SK-N-SH (cell line): ENCODE results near the gene JOSD2. TPM values are rescaled to one million over a fixed set of nuclear protein-coding genes. Genes with fewer than 3 reads are reported as not detected.
"Not testable (repeated sequence)": the region's sequence is repeated elsewhere in the genome, so short reads cannot be mapped to it uniquely, and the experiment has no call there.

Experiments
- CTCF ChIA-PET: fragments of 300-600, 350-600 bp; formaldehyde crosslinking; extraction: SDS; loops from one replicate; lab custom pipeline; 2021; lab: Yijun Ruan, JAX
- POLR2A ChIA-PET: fragments of 350-600 bp; sonication (Branson Sonifier 250); formaldehyde crosslinking; extraction: SDS; loops from one replicate; lab custom pipeline; 2020; ENCODE audit warnings: antibody characterized with exemption, inconsistent platforms; lab: Yijun Ruan, JAX
- DNase-seq: peaks from one replicate; pipeline ENCODE4 v3.0.0; 2012
- H2AFZ ChIP-seq: fragments of 200-600 bp; sonication (generic); 2 replicates; pipeline ENCODE4 v1.8.1; 2016; ENCODE audit warnings: antibody characterized with exemption, mild to moderate bottlenecking, low read depth
- H3F3A ChIP-seq: fragments of 200-600 bp; sonication (generic); replicated peaks from 2 replicates; pipeline ENCODE3; 2016; ENCODE audit warnings: antibody characterized with exemption, mild to moderate bottlenecking; ENCODE audit not compliant: insufficient read depth
- H3K27ac ChIP-seq, 2 experiments: fragments of 200-500 bp in 1 of 2; fragments of 200-600 bp in 1 of 2; sonication (Bioruptor generic) in 1 of 2; sonication (generic), shearing (Covaris generic) in 1 of 2; 2 replicates each; pipeline versions ENCODE4 v1.5.1 to v1.6.1; 2014 to 2016; ENCODE audit warnings: low read depth in 2 of 2, inconsistent platforms in 1 of 2, low read length in 1 of 2, mild to moderate bottlenecking in 1 of 2, mixed read lengths in 1 of 2
- H3K27me3 ChIP-seq: fragments of 200-600 bp; sonication (generic), shearing (Covaris generic); 2 replicates; pipeline ENCODE4 v1.6.1; 2016; ENCODE audit warnings: mixed run types; ENCODE audit not compliant: insufficient read depth
- H3K36me3 ChIP-seq, 2 experiments: fragments of 200-500 bp in 1 of 2; fragments of 200-600 bp in 1 of 2; sonication (Bioruptor generic) in 1 of 2; sonication (generic) in 1 of 2; replicated peaks in 1 of 2; 2 replicates each; pipeline versions ENCODE3 to v1.5.1; 2014 to 2016; ENCODE audit warnings: low read length in 1 of 2, mild to moderate bottlenecking in 1 of 2; ENCODE audit not compliant: insufficient read depth in 2 of 2, control insufficient read depth in 1 of 2
- H3K4me1 ChIP-seq, 2 experiments: fragments of 200-500 bp in 1 of 2; fragments of 200-600 bp in 1 of 2; sonication (Bioruptor generic) in 1 of 2; sonication (generic), shearing (Covaris generic) in 1 of 2; 2 replicates each; pipeline versions ENCODE4 v1.5.1 to v1.6.1; 2014 to 2016; ENCODE audit warnings: low read depth in 1 of 2, low read length in 1 of 2, mixed run types in 1 of 2; ENCODE audit not compliant: insufficient read depth in 2 of 2, control insufficient read depth in 1 of 2
- H3K4me2 ChIP-seq: fragments of 200-600 bp; sonication (generic), shearing (Covaris generic); 2 replicates; pipeline ENCODE4 v1.6.1; 2017; ENCODE audit warnings: mixed run types
- H3K4me3 ChIP-seq, 2 experiments: fragments of 200-500 bp in 1 of 2; fragments of 200-600 bp in 1 of 2; sonication (Bioruptor generic) in 1 of 2; sonication (generic), shearing (Covaris generic) in 1 of 2; 2 replicates each; pipeline versions ENCODE4 v1.5.1 to v1.8.1; 2014 to 2016; ENCODE audit warnings: low read depth in 2 of 2, inconsistent platforms in 1 of 2, low read length in 1 of 2, mild to moderate bottlenecking in 1 of 2, mixed read lengths in 1 of 2, moderate library complexity in 1 of 2
- H3K79me2 ChIP-seq: fragments of 200-600 bp; sonication (generic); 2 replicates; pipeline ENCODE4 v1.8.1; 2017; ENCODE audit warnings: mild to moderate bottlenecking; ENCODE audit not compliant: insufficient read depth
- H3K9ac ChIP-seq: fragments of 200-600 bp; sonication (generic); 2 replicates; pipeline ENCODE4 v1.6.1; 2017; ENCODE audit warnings: mixed run types
- H3K9me2 ChIP-seq: fragments of 200-600 bp; sonication (generic); 2 replicates; pipeline ENCODE4 v1.6.1; 2017; ENCODE audit warnings: mixed run types
- H3K9me3 ChIP-seq: fragments of 200-600 bp; sonication (generic); 2 replicates; pipeline ENCODE4 v1.6.1; 2017; ENCODE audit warnings: mixed run types, mild to moderate bottlenecking, moderate library complexity
- H4K20me1 ChIP-seq: fragments of 200-600 bp; sonication (generic); 2 replicates; pipeline ENCODE4 v1.6.1; 2017; ENCODE audit warnings: mild to moderate bottlenecking, mixed run types; ENCODE audit not compliant: insufficient read depth
- CHD2 ChIP-seq: fragments of 150-350 bp; IDR thresholded peaks from 2 replicates; pipeline ENCODE4 v1.6.1; 2018; ENCODE audit warnings: low read length; ENCODE audit not compliant: partially characterized antibody
- EZH2phosphoT487 ChIP-seq: fragments of 200-600 bp; sonication (generic); IDR thresholded peaks from 2 replicates; pipeline ENCODE4 v1.6.1; 2017; ENCODE audit warnings: low read depth, mixed run types, mild to moderate bottlenecking, antibody characterized with exemption, moderate library complexity, borderline replicate concordance
- FOSL2 ChIP-seq: IDR thresholded peaks from 2 replicates; pipeline ENCODE4 v1.4.0; 2012; ENCODE audit warnings: low read depth, mild to moderate bottlenecking, moderate library complexity, borderline replicate concordance
- FOXJ3 ChIP-seq: sonication (generic); formaldehyde crosslinking; IDR thresholded peaks from 2 replicates; pipeline ENCODE4 v1.5.1; 2020; ENCODE audit warnings: mild to moderate bottlenecking, missing genetic modification reagents
- FOXM1 ChIP-seq: IDR thresholded peaks from 2 replicates; pipeline ENCODE4 v1.4.0; 2012; ENCODE audit warnings: low read depth, mild to moderate bottlenecking
- GABPA ChIP-seq: IDR thresholded peaks from 2 replicates; pipeline ENCODE4 v1.4.0; 2012; ENCODE audit warnings: low read depth, mild to moderate bottlenecking
- GATA2 ChIP-seq: sonication (generic); formaldehyde crosslinking; IDR thresholded peaks from 2 replicates; pipeline ENCODE4 v1.5.0; 2020; ENCODE audit warnings: mild to moderate bottlenecking, missing genetic modification reagents
- MEF2A ChIP-seq: IDR thresholded peaks from 2 replicates; pipeline ENCODE4 v1.4.0; 2012; ENCODE audit warnings: low read depth, borderline replicate concordance
- MXI1 ChIP-seq: IDR thresholded peaks from 2 replicates; pipeline ENCODE4 v1.6.1; 2012; ENCODE audit warnings: mild to moderate bottlenecking, low read depth, low read length, improper control_type of control experiment
- NFIC ChIP-seq: IDR thresholded peaks from 2 replicates; pipeline ENCODE4 v1.4.0; 2012; ENCODE audit warnings: borderline replicate concordance
- POLR2AphosphoS5 ChIP-seq: IDR thresholded peaks from 2 replicates; pipeline ENCODE4 v1.6.1; 2012; ENCODE audit warnings: low read depth, low read length
- RFX5 ChIP-seq: IDR thresholded peaks from 2 replicates; pipeline ENCODE4 v1.6.1; 2012; ENCODE audit warnings: mild to moderate bottlenecking, improper control_type of control experiment, low read length
- SMC3 ChIP-seq: IDR thresholded peaks from 2 replicates; pipeline ENCODE4 v1.6.1; 2012; ENCODE audit warnings: low read depth, low read length, improper control_type of control experiment
- TCF12 ChIP-seq: IDR thresholded peaks from 2 replicates; pipeline ENCODE4 v1.4.0; 2012
- YY1 ChIP-seq: IDR thresholded peaks from 2 replicates; pipeline ENCODE4 v1.4.0; 2012; ENCODE audit warnings: low read depth, mild to moderate bottlenecking
- WGBS: methylation state at CpG from one replicate; pipeline ENCODE4 v1.1.6; 2017; ENCODE audit warnings: low lambda C conversion rate; 5-methylcytosine and 5-hydroxymethylcytosine counted together
- polyA plus RNA-seq, 3 experiments: library from polyadenylated mRNA; depleted of rRNA; stranded (reverse); fragments of >200 nt; gene quantifications; 2 replicates each; pipeline ENCODE4 v1.2.3, GENCODE V29; 2012
- TF ChIP-seq, protein P1 (sequence below): IDR thresholded peaks from 2 replicates; pipeline ENCODE4 v1.4.0; 2012; ENCODE audit warnings: low read depth, borderline replicate concordance
- TF ChIP-seq, protein P2 (sequence below): IDR thresholded peaks from 2 replicates; pipeline ENCODE4 v1.4.0; 2012; ENCODE audit warnings: low read depth
- TF ChIP-seq, protein P3 (sequence below): fragments of 150-350 bp; IDR thresholded peaks from 2 replicates; pipeline ENCODE4 v1.6.1; 2016; ENCODE audit warnings: mild to moderate bottlenecking, low read depth, low read length
- TF ChIP-seq, protein P4 (sequence below): IDR thresholded peaks from 2 replicates; pipeline ENCODE4 v1.6.1; 2012; ENCODE audit warnings: mild to moderate bottlenecking, low read depth, low read length, moderate library complexity
- TF ChIP-seq, protein P5 (sequence below): IDR thresholded peaks from 2 replicates; pipeline ENCODE4 v1.4.0; 2012; ENCODE audit warnings: low read depth, borderline replicate concordance

JOSD2 gene
- polyA plus RNA-seq, 1 of the 3 experiments (the other 2 are of a cell fraction): 81.2 TPM

DNA sequence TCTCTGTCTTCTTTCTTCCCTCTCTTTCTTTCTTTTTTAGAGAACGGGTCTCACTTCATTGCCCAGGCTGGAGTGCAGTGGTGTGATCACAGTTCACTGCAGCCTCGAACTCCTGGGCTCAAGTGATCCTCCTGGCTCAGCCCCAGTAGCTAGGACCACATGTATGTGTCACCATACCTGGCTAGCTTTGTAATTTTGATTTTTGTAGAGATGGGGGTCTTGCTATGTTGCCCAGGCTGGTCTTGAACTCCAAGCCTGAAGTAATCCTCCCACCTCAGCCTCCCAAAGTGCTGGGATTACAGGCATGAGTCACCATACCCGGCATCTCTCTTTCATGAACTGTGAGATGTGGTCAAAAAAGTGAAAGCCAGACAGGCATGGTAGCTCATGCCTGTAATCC, 37.7 kb downstream of the JOSD2 start:
- H3K9me3 ChIP-seq, POLR2A ChIA-PET, H4K20me1 ChIP-seq, H3K9me2 ChIP-seq, H2AFZ ChIP-seq, H3K36me3 ChIP-seq, H3K27ac ChIP-seq, H3K4me2 ChIP-seq, H3K4me3 ChIP-seq, DNase-seq, H3K9ac ChIP-seq, H3K27me3 ChIP-seq, H3K4me1 ChIP-seq: not testable (repeated sequence)
- H3K79me2 ChIP-seq: peaks cover 13% of the 10 kb centered on the region
- CTCF ChIA-PET: interaction anchor here (1.9 kb wide), 1 partner anchor 12 kb away, joined by 7 read pairs; no protein-coding TSS in a partner anchor
- 10% methylated on average over 3 of the region's 3 CpGs for WGBS
- peaks cover 15% of the 10 kb centered on the region for H3F3A ChIP-seq

DNA sequence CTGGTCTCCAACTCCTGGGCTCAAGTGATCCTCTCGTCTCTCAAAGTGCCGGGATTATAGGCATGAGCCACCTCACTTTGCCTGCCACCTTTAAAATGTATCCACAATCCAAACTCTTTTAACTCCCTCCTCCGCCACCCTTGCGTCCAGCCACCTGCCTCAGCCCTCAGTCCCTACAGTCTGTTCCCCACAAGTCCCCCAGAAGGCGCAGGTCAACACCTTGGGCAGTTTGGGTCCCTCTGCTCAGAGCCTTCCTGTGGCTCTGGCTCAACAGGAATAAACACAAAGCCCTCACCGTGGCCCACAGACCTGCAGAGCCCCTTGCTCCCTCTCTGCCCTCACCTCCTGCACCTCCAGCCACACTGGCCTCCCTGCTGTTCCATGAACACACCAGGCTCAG, 42.2 kb downstream of the JOSD2 start:
- H3K4me2 ChIP-seq: no peak overlapping the region
- no peaks in the 10 kb centered on the region for H3K79me2 ChIP-seq
- H2AFZ ChIP-seq: no peak overlapping the region
- H3K4me1 ChIP-seq: no peaks in the 10 kb centered on the region; a peak in 1 of 4 replicates
- no peaks in the 10 kb centered on the region for H3K27me3 ChIP-seq
- H4K20me1 ChIP-seq: no peaks in the 10 kb centered on the region
- DNase-seq: no peak
- no peak overlapping the region for H3K27ac ChIP-seq
- no peaks in the 10 kb centered on the region for H3K9me3 ChIP-seq
- no peaks in the 10 kb centered on the region for H3K36me3 ChIP-seq
- H3F3A ChIP-seq: peaks cover 15% of the 10 kb centered on the region
- POLR2A ChIA-PET: no interaction called here
- CTCF ChIA-PET: interaction anchor here (1.6 kb wide), 1 partner anchor 8 kb away, joined by 4 read pairs; no protein-coding TSS in a partner anchor
- no peak overlapping the region for H3K9ac ChIP-seq
- no peaks in the 10 kb centered on the region for H3K9me2 ChIP-seq
- WGBS: 60% methylated on average over 6 of the region's 6 CpGs
- H3K4me3 ChIP-seq: no peak overlapping the region
- TF ChIP-seq MEF2A (no peak), FOXM1 (no peak), NFIC (no peak), TCF12 (no peak), EZH2phosphoT487 (no peak), GABPA (no peak), SMC3 (no peak), GATA2 (CRISPR knock-in tag) (no peak), CHD2 (no peak), FOXJ3 (CRISPR knock-in tag) (no peak), POLR2AphosphoS5 (no peak), FOSL2 (no peak), MXI1 (no peak), RFX5 (no peak), YY1 (no peak)
- TF ChIP-seq, protein P1, sequence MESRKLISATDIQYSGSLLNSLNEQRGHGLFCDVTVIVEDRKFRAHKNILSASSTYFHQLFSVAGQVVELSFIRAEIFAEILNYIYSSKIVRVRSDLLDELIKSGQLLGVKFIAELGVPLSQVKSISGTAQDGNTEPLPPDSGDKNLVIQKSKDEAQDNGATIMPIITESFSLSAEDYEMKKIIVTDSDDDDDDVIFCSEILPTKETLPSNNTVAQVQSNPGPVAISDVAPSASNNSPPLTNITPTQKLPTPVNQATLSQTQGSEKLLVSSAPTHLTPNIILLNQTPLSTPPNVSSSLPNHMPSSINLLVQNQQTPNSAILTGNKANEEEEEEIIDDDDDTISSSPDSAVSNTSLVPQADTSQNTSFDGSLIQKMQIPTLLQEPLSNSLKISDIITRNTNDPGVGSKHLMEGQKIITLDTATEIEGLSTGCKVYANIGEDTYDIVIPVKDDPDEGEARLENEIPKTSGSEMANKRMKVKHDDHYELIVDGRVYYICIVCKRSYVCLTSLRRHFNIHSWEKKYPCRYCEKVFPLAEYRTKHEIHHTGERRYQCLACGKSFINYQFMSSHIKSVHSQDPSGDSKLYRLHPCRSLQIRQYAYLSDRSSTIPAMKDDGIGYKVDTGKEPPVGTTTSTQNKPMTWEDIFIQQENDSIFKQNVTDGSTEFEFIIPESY: no peak
- TF ChIP-seq, protein P2, sequence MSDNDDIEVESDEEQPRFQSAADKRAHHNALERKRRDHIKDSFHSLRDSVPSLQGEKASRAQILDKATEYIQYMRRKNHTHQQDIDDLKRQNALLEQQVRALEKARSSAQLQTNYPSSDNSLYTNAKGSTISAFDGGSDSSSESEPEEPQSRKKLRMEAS: no peak
- TF ChIP-seq, protein P3, sequence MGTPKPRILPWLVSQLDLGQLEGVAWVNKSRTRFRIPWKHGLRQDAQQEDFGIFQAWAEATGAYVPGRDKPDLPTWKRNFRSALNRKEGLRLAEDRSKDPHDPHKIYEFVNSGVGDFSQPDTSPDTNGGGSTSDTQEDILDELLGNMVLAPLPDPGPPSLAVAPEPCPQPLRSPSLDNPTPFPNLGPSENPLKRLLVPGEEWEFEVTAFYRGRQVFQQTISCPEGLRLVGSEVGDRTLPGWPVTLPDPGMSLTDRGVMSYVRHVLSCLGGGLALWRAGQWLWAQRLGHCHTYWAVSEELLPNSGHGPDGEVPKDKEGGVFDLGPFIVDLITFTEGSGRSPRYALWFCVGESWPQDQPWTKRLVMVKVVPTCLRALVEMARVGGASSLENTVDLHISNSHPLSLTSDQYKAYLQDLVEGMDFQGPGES: no peak
- TF ChIP-seq, protein P4, sequence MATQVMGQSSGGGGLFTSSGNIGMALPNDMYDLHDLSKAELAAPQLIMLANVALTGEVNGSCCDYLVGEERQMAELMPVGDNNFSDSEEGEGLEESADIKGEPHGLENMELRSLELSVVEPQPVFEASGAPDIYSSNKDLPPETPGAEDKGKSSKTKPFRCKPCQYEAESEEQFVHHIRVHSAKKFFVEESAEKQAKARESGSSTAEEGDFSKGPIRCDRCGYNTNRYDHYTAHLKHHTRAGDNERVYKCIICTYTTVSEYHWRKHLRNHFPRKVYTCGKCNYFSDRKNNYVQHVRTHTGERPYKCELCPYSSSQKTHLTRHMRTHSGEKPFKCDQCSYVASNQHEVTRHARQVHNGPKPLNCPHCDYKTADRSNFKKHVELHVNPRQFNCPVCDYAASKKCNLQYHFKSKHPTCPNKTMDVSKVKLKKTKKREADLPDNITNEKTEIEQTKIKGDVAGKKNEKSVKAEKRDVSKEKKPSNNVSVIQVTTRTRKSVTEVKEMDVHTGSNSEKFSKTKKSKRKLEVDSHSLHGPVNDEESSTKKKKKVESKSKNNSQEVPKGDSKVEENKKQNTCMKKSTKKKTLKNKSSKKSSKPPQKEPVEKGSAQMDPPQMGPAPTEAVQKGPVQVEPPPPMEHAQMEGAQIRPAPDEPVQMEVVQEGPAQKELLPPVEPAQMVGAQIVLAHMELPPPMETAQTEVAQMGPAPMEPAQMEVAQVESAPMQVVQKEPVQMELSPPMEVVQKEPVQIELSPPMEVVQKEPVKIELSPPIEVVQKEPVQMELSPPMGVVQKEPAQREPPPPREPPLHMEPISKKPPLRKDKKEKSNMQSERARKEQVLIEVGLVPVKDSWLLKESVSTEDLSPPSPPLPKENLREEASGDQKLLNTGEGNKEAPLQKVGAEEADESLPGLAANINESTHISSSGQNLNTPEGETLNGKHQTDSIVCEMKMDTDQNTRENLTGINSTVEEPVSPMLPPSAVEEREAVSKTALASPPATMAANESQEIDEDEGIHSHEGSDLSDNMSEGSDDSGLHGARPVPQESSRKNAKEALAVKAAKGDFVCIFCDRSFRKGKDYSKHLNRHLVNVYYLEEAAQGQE: no peak
- TF ChIP-seq, protein P5, sequence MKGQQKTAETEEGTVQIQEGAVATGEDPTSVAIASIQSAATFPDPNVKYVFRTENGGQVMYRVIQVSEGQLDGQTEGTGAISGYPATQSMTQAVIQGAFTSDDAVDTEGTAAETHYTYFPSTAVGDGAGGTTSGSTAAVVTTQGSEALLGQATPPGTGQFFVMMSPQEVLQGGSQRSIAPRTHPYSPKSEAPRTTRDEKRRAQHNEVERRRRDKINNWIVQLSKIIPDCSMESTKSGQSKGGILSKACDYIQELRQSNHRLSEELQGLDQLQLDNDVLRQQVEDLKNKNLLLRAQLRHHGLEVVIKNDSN: no peak
